GM18526 (cell line): ENCODE results near the gene QSOX2.

ENCODE experiments used
- POLR2A ChIP-seq: IDR thresholded peaks from 3 replicates; pipeline ENCODE4 v1.6.1; 2011; ENCODE audit not compliant: insufficient read length; ENCODE audit errors: extremely low read depth

The QSOX2 gene

DNA sequence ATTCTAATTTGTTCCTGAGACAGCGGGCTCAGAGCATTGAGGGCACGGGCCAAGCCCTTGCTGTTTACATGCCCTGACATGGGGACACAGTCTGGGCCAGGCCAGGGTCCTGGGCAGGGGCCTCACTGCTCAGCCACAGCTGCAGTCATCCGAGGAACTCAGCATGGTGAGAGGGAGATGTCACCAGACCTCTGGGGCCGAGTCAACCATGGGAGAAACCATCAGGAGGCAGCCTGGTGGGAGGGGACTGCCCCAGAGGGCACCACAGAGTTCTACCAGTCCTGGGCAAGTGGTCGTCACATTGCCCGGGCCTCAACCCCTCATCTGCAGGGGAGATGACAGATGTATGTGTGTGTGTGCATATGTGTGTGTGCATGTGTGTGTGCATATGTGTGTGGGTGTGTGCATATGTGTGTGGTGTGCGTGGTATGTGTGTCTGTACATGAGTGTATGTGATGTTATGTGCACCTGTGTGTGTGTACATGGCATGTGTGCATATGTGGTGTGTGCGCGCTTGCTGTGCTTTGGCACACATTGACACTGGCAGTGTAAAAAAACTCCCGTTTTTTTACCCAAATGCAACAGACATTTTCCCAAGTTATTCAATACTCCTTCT lies 84.5 kb downstream of the QSOX2 start:
- TF ChIP-seq POLR2A, result no peak

DNA sequence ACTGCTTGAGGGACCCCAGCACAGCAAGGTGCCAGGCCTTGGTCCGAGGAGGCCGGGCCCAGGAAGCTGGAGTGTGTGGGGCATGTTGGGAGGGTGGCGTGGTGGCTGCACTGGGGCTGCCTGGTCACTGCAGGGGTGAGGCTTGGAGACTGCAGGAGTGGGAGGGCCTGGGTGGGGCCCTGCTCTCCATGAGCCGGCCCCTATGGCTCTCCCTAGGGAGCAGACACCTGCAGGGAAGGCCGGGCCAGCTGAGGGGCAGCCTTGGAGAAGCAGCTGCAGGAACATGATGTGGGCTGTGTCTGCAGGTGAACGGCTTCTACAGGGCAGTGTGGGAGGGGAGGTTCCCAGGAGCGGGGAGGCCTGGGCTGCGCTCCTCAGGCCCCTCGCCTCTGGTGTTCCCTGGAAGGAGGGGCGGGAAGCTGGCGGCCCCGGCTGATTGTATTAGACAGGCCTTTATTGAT lies 85.2 kb downstream of the QSOX2 start:
- no peak for TF ChIP-seq POLR2A

DNA sequence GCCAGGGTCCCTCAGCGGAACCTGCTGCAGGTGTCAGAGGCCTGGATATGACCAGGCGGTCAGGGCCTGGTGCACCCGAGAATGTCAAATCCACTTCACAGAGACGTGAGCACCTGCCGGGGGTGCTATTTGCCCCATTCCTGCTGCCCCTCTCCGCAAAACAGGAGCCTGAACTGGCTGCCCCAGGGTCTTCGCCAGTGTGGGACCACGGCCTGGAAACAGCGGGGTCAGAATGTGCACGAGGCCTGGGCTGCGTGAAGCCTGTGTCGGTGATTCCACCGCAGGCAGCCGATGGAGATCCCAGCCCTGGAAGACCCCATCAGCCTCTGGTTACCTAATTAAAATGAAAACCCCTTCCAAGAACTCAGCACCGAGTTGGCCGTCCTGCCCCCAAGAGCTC lies 85.8 kb downstream of the QSOX2 start:
- no peak for TF ChIP-seq POLR2A

DNA sequence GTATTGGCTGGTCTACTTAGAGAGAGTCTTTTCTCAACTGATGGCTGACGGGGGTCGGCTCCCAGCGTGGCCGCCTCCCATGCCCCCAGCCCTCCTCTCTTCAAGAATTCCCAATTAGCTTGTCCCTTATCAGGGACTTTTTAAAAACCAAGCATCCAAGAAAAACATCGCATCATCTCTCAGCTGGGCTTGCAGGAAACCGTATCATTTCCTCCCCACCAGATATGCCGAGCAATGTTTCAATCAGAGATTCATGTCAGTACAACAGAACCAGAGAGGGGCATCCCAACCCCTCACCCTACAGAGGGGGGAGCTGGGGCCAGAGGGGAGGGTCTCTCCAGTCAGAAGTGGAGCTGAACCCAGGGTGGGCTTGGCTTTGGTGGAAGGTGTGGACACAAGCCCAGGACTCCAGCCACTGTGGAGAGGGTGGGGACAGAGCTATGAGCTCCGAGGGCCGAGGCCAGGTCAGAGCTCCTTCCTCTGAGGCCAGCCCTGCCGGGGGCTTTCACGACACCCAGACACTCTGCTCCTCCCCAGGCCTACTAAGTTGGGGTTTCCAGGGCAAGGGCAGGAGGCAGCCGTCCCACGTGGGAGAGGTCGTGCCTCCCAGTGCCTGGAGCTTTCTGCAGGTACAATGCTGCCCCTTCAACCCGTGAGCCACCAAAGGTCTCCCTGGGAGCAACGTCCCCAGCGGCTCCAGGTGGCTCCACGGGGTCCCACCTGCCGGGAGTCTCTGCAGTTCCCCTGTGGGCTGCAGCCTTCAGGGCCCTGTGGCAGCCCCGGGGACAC lies 87.9 kb downstream of the QSOX2 start:
- TF ChIP-seq POLR2A, result no peak
